ENCODE results near the gene RPS19BP1.

The RPS19BP1 gene

DNA sequence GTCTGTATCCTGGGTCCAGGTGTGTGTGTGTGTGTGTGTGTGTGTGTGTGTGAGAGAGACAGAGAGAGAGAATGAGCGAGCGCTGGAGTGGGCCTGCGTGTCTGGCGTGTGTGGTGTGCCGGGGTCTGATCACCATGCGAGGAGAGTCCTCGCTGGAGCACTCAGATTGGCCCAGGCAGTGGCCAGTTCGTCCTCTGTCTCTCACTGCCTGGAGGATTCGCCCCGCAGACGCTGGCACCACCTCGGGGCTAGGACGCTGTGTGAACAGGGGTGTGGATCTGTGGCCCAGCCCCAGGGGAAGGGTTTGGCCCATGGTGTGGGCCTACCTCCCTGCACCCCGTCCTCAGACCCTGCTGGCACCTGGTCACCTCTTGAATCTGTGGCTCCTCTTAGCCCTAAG, 26.4 kb upstream of the RPS19BP1 start:
- no peak for DNase-seq (ENCODE audit: low spot score)

DNA sequence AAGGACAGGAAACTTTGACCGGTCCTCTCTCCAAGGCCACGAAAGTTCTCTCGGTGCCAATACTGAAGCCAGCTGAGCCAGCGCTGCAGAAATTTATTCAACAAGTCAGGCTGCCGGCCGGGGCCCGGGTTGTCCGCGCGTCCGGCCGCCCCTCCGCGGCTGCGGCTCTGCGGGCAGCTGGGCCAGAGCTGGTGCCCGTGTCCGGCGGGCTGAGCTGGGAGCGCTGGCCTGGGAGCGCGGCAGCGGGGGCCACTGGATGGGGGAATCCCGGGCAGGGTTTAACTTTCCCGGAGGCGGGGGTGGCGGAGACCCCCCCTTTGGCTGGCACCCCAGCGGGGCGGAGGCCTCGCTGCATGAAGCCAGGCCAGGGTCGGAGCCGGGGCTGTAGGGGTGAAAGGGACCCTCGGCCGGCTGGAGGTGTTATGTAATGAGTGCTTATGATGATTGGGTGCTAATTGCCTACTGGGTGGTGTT, 25.7 kb upstream of the RPS19BP1 start:
- DNase-seq (ENCODE audit: low spot score), result no peak

DNA sequence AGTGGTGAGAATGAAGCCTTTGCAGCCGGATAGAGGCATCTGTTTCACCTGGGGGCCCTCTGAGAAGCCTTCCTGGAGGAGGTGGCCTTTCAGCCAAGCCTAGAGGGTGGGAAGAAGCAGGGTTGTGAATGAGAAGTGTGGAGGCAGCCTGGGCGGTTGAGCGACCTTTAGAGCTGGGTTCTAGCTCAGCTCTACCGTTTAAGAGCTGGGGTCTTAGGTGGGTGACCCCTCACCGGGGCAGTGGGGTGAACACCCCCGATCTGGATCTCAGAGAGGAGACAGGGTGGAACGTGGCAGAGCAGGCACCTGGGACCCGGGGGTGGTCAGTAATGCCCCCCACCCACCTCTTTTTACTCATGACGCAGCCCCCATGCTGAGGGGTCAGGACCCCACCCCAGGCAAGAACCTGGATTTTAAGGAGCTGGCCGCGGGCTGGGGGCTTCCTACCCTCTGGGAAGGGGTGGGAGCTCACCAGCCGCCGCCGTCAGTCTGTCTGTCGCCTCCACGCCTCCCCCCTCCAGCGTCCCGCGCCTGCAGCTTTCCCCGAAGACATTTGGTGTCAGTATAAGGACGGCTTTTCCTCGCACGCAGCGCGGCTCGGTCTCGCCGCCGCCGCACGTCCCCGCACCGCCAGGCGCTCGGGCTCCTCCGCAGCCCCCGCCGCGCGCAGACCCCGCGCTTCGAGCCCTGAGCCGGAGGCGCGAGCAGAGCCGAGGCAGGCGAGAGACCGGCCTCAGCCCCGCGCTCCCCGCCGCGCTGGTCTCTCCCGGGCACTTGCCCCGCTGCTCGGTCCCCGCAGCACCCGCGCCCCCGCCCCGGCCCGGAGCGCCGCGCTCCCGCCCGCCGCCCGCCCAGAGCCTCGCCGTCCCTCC, 24.7 kb upstream of the RPS19BP1 start:
- peak; percentile 36 for DNase-seq (ENCODE audit: low spot score)

DNA sequence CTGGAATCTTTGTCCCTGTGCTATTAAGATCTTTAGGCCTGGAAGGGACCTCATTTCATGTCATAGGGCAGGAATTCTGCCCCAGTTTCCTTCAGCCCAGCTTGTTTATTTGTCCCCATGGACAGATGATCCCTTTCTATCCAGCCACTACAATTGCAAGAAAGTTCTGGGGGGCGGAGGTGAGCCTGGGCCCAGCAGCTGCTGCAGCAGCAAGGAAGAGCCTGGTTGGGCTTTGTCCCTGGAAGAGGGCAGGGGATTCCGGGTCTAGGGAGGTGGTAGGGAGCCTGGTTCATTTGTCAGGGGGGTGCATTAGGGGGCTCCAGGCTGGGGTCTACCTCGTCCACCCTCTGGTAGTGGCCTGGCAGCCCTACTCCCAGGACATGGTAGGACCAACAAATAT, 21.6 kb upstream of the RPS19BP1 start:
- DNase-seq (ENCODE audit: low spot score), result no peak

DNA sequence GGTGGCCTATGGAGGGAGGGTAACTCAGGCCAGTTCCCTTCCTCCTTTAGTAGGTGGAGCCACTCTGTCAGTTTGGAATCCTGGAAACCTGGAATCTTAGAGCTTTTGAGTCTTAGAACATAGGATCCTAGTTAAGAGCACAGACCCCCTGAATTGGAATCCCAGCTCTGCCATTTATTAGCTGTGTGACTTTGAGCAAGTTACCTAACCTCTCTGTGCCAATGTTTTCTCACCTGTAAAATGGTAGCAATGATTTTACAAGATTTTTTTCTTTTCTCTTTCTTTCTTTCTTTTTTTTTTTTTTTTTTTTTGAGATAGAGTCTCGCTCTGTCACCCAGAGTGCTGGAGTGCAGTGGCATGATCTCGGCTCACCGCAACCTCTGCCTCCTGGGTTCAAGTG, 20.9 kb upstream of the RPS19BP1 start:
- no peak for DNase-seq (ENCODE audit: low spot score)

DNA sequence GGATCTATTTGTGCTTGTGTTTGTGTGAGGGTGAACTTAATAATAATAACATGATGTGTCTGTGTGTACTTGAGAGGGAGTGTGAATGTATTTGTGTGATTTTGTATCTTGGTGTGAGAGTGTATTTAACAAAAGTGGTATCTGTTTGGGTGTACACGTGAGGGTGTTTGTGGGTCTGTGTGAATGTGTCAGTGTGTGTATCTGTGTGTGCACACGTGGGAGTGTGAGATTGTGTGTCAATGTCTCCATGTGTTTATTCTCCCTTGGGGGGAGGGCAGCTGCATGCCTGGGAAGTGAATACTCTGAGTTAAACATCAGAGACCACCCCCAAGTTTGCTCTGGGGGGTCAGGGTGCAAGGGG, 15.0 kb upstream of the RPS19BP1 start:
- no peak for DNase-seq (ENCODE audit: low spot score)

DNA sequence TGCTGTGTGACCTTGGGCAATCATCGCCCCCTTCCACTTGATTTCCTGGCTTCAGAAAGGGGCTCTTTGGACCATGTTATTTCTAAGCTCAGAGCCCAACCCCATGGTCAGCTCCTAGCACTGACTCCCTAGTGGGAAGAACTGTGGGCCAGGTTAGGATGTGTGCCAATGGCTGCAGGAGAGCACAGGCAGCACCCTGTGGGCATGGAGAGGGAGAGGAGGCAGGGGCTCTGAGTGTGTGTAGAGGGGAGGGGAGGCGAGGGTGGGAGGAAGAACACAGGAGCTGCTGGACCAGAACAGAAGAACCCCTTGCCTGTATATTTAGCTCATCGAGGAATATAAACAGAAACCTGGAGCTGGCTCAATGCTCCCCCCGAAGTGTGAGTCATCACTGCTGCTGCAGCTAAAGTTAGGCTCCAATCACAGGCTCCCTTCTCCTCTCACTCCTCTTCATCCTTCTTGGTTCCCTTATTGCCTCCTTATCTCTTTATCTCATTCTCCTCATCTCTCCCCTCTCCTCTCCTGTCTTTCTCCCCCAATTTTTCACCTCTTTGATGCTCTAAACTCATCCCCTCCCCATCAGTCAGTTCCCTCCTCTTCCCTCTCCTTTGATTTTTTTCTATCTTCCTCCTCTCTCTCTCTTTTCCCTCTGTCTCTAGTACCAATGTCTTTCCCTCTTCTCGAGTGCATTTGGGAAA, 14.5 kb upstream of the RPS19BP1 start:
- DNase-seq (ENCODE audit: low spot score), result peak; percentile 65

DNA sequence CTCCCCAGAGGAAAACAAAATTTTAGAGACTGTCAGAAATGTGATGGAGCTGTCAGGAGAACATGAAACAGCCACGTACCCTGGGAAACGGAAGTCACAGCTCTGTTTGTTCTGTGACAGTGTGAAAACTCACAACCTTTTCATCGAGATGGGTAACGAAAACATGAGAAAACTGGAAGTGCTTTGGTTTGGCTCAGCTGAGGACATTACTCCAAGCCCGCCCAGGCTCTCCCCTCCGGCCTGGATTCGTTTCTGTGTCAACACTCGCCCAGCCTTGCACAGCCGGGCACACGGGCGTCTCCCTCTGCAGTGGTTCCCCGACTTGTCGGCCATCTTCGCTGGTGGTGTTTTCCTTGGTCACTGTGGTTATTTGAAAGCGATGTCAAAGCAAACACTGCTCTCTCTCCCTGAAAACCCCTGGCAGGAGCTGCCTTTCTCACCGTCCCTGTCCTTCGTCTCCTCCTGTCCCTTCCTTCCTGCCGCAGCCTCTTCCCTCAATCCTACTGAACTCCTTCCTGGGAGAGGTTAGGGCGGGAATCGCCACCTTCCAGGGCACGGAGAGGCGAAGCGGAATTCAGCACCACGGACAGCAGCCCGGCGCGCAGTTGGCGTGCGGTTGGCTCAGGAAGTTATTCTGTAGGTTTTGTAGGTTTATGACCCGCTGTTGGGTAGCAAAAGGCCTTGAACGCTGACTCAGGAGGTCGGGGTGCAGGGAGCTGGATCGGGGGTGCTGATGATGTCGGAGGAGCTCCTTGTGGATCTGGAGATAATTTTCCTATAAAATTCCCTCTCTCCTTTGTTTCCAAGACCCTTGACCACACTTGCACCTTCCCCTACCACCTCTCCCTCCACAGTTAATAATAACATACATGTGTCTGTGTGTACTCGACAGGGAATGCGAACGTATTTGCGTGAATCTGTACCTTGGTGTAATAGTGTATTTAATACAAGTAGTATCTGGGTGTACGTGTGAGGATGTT, 13.1 kb upstream of the RPS19BP1 start:
- DNase-seq (ENCODE audit: low spot score), result no peak

DNA sequence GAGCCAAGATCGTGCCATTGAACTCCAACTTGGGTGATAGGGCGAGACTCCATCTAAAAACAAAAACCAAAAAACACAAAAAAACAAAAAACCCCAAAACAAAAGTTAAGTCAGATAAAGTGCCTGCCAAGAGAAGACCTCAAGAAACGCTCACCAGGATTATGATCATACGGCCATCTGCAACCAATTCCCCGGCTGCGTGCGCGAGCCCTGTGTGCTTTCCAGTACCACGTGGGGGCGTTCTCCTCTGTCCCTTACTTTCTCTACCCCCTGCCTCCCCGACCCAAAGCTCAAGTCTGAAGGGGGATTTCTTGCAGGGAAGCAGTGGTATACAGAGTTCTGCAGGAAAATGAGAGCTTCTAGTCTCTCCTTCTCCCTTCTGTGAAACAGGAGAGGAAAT, 10.5 kb upstream of the RPS19BP1 start:
- DNase-seq (ENCODE audit: low spot score), result no peak

DNA sequence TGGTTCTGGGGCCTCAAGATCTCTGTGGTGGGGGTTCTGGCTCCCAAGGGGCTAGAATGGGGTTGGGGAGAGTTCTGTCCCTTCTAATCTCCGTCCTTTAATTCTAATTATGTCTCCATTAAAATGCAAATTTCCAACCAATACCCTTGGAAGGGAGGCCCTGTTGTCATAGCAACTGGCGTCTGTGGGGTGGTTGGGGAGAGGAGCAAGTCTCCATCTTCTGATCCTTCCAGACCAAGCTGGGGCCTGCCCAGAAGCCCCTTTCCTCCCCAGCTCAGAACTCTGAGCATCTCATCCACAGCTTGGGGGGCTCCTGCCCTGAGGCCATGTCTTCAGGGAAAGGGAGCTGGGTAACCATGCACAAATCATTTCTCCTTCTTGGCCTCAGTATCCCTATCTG, 5.4 kb upstream of the RPS19BP1 start:
- no peak for DNase-seq (ENCODE audit: low spot score)

DNA sequence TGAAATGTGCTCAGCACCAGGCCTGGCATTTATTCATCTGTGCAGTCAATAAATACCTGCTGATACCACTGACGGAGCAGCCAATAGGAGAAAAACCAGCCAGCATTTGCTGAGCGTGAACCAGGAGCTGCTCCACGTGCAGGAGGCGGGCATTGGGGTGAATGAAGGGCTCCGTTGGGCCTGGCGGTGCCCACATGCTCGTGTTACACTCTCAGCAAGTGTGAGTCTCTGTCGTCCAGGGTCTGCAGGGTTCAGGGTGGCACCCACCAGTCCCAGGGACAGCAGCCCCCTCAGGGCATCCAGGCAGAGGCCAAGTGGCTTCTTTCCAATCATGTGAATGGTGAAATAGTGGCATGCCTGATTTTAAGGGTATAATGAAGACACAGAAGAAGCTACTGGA, 4.2 kb upstream of the RPS19BP1 start:
- no peak for DNase-seq (ENCODE audit: low spot score)

DNA sequence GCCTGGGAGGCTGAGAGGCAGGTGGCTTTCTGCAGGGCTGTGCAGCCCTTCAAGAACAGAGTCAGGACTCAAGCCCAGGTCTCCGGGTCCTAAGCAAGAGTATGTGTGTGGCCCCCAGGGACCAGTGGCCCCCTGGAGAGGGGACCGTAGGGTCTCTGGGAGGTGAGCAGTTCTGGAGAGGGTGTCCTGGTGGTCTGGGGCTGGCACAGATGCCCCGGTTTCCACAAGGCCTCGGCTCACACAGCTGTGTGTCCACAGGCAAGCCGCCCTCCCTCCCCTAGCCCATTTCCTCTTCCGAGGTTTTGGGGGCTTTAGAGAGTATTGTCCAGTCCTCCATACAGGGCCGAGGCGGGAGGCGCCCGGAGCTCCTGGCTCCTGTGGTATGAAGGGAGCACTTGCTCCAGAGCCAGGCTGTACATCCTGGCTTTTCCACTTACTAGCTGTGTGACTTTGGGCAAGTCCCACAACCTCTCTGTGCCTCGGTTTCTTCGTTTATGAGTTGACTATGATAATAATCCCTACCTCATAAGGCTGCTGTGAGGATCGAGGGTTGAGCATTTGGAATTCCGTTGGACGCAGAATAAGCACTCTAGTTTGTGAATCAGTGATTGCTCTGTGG, 3.4 kb upstream of the RPS19BP1 start:
- DNase-seq (ENCODE audit: low spot score), result no peak

DNA sequence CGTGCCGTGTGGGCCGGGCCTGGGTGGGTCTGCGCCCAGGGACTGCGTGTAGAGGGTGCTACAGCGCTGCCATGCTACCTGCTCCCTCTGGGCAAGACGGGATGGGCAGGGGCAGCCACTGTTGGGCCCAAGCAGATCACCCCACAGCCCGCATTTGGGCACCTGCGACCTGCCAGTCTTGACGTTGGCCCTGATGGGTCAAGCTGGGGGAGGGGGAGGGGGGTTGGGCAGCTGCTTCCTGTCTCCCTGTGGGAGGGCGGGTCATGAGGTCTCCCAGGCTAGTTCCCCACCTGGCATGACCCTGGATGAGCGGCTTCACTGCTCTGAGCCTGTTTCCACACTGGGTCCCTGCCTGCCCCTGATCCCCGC, 2.8 kb upstream of the RPS19BP1 start:
- DNase-seq (ENCODE audit: low spot score), result no peak

DNA sequence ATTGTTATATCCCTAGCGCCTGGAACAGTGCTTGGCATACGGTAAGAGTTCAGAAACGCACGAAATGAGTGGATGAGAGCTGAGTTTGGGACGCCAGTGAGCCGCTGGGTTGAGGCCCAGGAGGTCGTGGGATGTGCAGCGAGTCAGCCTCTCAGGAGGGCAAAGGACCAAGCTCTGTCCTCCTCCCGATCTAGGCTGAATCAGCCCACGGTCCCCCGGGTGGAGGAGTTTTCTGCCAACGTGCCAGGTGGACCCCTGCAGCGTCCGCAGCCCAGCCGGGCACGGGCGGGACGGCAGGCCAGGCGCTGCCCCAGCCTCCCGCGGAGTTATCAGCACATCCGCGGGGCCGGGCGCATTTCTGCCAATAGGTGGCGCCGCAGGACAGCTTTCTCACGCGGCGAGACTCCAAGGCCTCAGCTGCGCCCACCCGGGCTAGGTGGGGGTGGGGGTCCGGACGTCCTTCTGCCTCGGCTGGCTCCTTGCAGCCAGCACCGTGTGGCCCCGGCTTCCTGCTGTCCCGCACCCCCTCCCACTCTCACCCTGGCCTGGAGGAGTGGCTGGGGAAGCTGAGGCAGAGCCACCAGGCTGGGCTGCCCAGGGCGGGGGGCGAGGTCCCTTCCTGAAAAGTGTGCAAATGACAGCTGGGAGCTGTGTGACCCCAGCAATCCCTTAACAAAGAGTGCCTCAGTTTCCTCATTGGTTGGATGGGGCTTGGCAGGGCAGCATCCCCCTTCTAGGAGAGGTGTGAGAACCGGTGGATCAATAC, 2.2 kb upstream of the RPS19BP1 start:
- no peak for DNase-seq (ENCODE audit: low spot score)

DNA sequence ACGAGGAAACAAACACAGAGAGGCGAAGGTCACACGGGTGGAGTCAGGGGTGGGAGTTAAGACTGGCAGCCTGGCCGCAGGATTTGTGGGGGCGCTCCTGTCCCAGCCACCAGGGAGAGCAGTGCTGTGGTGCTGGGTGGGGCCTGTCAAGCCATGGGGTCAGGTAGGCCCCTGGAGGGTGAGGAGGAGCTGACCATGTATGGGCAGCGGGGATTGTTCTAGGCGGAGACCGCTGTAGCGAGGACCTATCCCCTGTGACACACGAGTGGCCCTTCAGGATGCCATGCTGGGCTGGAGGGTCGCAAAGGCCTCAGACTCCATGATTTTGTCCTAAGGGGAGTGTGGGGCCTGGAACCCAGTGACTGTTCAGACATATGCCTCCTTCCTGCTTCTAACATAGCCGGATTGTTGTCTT, 1.6 kb upstream of the RPS19BP1 start:
- DNase-seq (ENCODE audit: low spot score), result no peak

DNA sequence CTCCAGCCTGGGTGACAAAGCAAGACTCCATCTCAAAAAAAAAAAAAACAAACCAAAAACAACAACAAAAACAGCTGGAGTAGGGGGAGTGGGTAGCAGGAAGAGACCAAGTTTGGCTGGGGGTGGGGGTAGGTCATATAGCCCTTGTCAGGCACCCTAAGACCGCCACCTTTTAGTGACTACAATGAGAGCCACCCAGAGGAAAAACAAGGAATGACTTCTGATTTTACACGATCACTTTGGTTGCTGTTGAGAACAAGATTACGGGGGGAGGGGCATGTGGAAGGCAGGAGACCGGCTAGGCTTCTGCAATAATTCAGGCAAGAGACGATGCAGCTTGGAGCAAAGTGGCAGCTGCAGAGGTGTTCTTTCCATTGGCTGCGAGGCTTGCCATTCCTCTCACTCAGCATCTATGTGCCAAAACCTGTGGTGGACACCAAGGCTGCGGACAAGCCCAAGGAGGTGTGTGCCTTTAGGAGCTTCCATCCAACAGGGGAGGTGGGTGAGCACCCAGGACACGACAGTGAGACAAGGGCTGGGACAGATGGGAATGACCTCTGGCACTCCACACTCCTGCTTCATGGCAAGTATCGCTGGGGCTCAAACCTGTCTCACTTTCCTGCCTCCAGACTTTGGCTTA, 1.7 kb downstream of the RPS19BP1 start:
- no peak for DNase-seq (ENCODE audit: low spot score)

DNA sequence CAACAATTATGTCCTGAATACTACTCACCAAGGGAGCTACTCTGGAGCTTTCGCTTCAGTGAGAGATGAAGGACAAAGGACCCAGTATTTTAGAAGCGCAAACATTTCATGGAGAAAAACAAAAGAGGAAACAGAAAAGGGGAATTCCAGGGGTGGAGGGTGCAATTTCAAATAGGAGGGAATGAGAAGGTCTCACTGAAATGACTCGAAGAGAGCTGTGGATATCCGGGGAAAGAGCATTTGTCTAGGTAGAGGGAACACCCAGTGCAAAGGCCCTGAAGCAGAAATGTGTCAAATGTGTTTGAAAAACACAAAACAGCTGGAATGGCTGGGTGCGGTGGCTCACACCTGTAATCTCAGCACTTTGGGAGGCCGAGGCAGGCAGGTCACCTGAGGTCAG, 2.4 kb downstream of the RPS19BP1 start:
- DNase-seq (ENCODE audit: low spot score), result no peak

DNA sequence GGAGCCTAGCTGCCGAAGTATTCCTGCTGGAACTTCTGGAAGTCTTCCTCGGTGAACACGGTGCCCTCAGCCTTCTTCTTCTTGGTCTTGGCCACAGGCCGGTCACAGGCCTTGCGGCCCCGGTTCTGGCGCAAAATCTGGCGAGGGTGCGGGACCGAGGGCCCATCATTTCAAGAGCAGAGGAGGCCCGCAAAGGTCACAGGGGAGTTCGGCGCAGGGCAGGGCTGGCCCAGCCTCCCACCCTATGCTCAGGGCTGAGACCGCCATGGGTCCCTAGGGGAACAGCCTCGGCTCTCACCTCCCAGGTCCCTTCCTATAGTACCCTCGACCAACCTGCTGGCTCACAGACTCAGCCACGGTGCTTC, 3.1 kb downstream of the RPS19BP1 start:
- no peak for DNase-seq (ENCODE audit: low spot score)

DNA sequence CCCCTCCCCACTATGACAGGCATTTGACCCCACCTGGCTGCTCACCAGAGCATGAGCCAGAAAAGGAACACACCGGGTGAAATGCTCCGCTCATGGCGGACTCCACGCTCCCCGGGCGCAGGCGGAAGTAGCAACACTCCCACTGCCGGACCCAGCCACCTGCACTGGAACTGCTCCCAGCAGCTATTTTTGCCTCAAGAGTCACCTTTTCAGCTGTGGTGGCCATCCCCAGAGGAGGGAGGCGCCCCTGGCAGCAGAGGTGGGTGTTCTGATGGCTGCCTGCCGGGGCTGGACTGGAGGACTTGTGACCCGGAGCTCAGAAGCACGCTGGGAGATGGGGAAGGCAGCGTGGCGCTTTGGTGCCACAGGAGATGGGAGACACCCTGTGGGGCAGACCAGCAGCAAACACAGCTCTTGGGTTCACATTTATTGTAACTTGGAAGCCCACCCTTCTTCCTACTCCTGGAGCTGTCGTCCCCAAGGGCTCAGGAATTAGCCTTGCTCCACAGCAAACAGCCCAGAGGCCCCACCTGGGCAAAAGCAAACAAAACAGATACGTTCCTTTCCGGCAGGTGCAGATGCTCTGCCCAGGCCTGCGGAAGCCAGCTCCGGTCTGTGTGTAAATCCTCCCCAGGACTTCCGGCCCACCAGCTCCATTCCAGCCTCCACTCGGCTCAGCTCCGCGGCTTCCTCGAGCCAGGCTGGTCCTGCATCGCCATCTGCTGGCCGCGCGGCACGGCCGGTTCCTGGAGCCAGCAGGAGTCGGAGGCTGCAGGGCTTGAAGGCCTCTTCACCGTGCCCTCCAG, 3.7 kb downstream of the RPS19BP1 start:
- DNase-seq (ENCODE audit: low spot score), result peak; percentile 90
